ENCODE measurements around the gene DUSP8.
A peak's percentile ranks its signal among the peaks of the same experiment; 100 is the strongest.
"Not testable (repeated sequence)": the region's sequence is repeated elsewhere in the genome, so short reads cannot be mapped to it uniquely, and the experiment has no call there.

The DUSP8 gene

DNA sequence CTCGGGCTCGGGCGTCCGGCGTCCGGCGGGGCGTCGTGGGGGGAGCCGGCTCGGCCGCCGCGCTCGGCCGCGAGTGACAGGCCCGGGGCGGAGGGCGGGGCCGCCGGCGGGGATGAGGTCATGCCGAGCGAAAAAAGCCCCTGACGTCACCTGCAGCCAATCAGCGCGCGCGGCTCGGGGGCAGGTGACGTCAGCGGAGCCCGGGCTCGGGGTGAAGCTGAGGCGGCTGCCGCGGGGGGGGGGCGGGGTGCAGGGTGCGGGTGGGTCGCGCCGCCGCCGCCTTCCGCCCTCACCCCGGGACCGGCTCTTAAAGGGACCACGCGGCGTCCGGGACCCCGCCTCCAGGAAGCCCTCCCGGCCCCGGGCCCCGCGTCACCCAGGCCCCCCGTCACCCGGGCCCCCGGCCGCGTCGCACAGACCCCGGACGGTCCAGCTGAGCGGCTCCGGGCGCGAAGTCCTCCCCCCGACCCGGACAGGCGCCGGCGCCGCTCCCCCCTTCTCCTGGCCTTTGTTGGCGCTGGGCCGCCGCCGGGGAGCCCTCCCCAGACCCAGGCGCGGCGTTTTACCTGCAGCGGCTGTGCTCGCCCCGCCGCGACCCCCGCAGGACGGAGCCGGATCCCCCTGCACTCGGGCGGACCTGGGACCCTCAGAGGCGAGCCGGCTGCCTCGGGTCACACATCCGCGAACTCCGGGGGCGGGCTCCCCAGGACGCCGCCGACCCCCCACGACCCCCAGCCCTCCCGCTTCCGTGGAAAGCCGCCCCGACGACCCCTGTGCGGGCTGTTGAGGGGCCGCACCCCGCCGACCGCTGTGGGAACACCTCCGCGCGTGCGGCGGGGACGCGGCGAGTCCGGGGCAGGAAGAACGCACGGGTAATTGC is at the start of gene DUSP8:
Gene DUSP8 (minus strand): TSS at position 75 of the 880 bp plus-strand sequence. CDS start 6,445 bp downstream, outside the sequence.
- peak; percentile 77 to 93 for DNase-seq

GRCh38 chr11:1619449-1619848 is 47.4 kb upstream of the DUSP8 start:
- DNase-seq: no peak

GRCh38 chr11:1618231-1618630 is 46.2 kb upstream of the DUSP8 start:
- DNase-seq: no peak

DNA sequence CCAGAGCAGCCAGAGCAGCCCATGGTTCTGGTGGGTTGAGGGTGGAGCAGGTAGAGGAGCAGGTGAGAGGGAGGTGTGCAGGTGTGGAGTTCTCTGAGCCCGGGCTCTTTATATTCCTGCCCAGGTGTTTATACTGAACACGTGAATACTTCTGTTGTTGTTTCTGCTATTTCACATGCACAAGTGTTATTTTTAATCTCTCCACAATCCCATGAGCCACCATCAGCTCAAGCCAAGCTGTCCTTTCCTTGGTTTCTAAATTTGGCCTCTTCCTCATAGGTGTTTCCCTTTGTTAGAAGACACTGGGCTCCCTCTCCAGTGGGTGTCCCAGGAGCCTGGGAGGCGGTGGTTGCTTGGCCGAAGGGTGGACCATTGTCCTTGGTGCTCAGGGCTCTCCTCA is 36.3 kb upstream of the DUSP8 start, which contains the start of gene KRTAP5-3:
Gene KRTAP5-3 (minus strand): TSS at position 101 of the 400 bp plus-strand sequence. CDS start 78 bp downstream, at position 23.
- no peak for DNase-seq

DNA sequence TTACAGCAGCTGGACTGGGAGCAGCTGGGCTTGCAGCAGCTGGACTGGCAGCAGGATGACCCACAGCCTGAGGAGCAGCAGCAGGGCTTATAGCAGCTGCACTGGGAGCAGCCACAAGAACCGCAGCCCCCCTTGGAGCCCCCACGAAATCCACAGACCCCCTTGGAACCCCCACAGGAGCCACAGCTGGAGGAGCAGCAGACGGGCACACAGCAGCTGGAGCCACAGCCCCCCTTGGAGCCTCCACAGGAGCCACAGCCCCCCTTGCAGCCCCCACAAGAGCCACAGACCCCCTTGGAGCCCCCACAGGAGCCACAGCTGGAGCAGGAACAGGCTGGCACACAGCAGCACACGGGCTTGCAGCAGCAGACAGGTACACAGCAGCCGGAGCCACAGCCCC is 35.8 kb upstream of the DUSP8 start:
- not testable (repeated sequence) for DNase-seq

DNA sequence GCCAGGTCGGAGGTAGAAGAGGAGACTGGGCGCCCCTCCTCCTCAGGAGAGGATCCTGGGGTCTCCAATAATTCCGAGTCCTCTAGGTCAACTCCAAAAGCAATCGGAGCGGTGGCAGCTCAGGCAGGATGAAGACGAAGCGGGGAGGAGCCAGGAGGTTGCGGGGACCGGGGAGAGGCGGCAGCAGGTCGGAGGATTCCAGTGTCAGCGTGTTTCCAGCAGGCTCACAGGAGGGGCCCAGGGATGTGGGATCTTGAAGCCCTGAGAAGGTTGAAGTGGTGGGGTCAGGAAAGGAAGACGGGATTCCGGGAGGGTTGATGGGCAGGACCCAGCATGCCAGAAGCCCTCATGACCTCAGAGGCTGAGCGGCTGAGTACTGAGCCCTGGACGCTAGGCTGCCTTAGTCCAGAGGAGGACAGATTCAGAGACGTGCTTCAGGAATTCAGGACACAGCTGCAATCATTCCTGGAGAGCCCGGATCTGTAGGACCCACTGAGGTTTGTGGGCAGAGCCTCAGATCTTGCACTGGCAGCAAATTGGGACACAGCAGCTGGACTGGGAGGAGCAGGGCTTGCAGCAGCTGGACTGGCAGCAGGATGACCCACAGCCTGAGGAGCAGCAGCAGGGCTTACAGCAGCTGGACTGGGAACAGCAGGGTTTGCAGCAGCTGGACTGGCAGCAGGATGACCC is 35.2 kb upstream of the DUSP8 start:
- DNase-seq: not testable (repeated sequence)

- not testable (repeated sequence) for DNase-seq
These were observed 33.9 kb upstream of the DUSP8 start for GRCh38 chr11:1605923-1606322.

DNA sequence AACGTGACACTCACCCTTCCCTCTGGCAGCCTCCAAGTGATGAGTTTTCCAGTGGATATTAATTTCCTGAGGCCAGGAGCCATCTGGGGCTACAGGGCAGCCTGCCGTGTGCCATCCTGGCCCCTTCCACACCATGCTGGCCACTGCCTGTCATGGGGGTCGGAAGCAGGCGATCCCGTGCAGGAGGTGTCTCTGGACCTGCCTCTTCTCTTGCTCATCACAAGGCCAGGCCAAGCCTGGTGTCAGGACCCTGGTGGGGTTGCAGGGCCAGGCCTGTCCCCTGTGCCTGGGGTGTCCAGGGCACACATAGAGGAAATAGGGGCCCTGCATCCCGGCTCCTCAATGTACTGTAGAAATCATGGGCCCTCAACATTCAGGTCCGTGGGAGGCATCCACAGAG is 32.6 kb upstream of the DUSP8 start:
- no peak for DNase-seq

GRCh38 chr11:1604181-1604580 is 32.1 kb upstream of the DUSP8 start:
- DNase-seq: no peak

GRCh38 chr11:1603629-1604028 is 31.6 kb upstream of the DUSP8 start:
- no peak for DNase-seq

DNA sequence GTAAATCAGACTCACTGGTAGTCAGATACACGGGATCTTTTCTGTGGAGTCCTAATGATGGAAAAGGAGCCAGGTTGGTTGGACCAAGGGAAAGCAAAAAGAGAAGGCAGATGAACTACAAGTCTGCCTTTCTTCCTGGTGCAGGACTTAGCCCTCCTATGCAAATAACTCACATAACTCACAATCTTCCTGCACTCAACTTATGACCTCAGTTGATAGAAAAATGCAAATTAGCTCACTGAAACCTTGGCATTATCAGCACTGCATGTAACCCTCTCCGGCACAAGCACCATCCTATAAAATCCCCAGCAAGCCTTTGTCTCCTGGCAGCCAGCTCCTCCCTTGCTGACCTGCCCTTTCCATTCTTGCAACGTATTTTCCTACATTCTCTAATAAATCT is 29.6 kb upstream of the DUSP8 start:
- not testable (repeated sequence) for DNase-seq

- no peak for DNase-seq
These were observed 28.6 kb upstream of the DUSP8 start for GRCh38 chr11:1600626-1601025.

- no peak for DNase-seq
These were observed 26.7 kb upstream of the DUSP8 start for GRCh38 chr11:1598816-1599215.

- not testable (repeated sequence) for DNase-seq
These were observed 26.3 kb upstream of the DUSP8 start for GRCh38 chr11:1598406-1598805.

DNA sequence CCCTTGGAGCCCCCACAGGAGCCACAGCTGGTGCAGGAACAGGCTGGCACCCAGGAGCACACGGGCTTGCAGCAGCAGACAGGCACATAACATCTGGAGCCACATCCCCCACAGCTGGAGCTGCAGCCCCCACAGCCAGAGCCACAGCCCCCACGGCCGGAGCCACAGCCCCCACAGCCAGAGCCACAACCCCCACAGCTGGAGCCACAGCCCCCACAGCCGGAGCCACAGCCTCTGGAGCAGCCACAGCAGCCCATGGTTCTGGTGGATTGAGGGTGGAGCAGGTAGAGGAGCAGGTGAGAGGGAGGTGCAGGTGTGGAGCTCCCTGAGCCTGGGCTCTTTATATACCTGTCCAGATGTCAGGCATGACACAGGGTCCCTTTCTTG is 25.9 kb upstream of the DUSP8 start, which contains the start of gene KRTAP5-2:
Gene KRTAP5-2 (minus strand): TSS at position 301 of the 387 bp plus-strand sequence. CDS start 44 bp downstream, at position 257.
- no peak for DNase-seq

DNA sequence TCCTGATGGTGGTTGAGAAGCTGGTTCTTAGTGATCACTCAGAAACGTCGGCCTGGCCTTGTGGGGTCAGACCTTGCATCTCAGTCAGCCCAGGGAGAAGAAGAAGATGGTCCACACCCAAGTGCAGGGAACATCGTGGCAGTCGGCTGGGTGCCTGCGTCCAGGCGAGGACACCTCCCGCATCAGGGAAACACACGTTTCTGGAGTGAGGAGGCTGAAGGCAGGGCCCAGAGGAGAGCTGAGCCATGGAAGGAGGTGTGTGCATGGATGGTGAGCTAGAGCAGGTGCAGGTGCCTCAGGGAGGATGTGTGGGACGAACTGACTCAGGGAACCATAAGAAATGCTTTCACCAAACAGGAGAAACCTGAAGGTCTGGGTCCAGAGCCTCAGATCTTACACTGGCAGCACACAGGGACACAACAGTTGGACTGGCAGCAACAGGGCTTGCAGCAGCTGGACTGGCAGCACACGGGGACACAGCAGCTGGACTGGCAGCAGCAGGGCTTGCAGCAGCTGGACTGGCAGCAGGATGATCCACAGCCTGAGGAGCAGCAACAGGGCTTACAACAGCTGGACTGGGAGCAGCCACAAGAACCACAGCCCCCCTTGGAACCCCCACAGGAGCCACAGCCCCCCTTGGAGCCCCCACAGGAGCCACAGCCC is 25.4 kb upstream of the DUSP8 start:
- no peak for DNase-seq

- not testable (repeated sequence) for DNase-seq
These were observed 24.6 kb upstream of the DUSP8 start for GRCh38 chr11:1596576-1597121.

GRCh38 chr11:1595994-1596575 is 24.0 kb upstream of the DUSP8 start:
- not testable (repeated sequence) for DNase-seq

DNA sequence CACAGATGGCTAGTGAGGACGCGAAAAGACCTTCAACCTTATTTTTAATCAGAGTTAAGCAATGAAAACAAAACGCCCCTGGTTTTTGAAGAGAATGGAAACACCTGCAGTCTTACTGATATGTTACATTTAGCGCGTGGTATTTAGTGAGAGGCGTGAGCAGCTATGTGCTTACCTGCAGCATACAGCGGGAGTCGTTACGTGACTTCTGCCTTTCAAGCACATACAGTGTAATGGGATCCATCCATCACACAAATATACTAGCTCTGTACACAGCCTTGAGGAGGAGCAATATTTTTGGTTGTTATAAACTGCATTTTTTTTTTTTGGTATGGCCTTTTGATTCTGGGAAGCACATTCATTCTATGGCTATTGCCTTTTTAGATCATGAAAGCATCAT is 20.6 kb upstream of the DUSP8 start:
- DNase-seq: no peak

DNA sequence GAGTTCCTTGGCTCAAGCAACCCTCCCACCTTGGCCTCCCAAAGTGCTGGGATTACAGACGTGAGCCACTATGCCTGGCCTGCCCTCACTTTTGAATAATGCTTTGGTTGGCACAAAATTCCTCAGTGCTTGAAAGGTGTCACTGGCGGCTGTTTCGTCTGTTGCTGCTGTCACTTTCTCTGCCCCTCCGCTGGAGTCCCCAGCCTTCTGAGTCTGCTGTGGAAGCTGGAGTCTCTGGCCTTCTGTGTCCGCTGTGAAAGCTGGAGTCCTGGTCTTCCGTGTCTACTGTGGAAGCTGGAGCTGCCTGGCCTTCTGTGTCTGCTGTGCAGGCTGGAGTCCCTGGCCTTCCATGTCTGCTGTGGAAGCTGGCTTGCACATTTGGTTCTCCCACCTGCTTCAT is 17.9 kb upstream of the DUSP8 start:
- DNase-seq: no peak

GRCh38 chr11:1589191-1589963 is 17.3 kb upstream of the DUSP8 start:
- DNase-seq: not testable (repeated sequence)

- DNase-seq: no peak
These were observed 14.6 kb upstream of the DUSP8 start for GRCh38 chr11:1586699-1587098.

All from NCI-H446 (cell line).